Measurements from ENCODE around the gene GPR31.

The GPR31 gene

DNA sequence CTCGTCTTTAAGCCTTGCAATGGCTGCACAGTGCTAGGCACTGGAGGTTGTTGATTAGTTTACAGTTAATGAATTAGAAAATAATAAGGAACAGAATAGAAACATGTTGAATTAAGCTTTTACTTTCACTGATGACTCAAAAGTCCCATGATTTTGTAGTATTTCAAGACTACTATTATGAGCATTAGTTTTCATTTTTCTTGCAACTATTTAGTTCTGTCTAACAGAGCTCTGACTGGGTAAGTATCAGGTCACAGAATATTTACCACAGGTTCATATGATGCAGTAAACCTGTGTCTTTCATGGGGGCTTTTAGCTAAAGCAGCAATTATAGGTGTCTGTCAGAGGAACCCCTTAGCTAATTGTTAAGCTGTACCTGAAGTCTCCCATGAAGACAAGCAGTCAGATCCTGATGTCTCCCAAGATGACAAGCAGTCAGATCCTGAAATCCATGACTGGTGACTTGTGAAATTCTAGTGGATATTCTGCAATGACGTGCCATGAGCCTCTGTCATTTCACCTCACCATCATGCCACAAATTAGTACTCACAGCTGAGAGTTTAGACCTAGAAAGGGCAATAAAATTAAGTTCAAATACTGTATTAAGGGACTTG lies 8.2 kb upstream of the GPR31 start:
- no peak for DNase-seq (ENCODE audit: low spot score)

DNA sequence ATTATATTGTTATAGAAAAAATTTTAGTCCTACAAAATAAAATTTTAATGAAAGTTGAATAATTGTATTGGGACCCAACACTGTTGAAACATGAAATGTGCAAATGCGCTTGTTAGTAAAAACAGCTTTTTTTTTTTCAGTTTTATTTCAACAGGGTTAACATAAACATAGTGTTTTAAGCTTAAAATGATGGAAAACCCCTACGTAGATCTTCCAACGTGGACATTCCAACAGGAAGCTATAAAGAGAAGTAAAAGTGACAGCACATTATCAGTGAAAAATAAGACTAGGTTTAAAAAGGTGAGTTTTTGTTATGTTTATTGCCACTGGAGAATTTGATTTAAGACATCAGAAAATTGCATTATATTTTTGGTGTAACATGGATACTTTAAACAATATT lies 6.5 kb upstream of the GPR31 start:
- DNase-seq (ENCODE audit: low spot score), result no peak

DNA sequence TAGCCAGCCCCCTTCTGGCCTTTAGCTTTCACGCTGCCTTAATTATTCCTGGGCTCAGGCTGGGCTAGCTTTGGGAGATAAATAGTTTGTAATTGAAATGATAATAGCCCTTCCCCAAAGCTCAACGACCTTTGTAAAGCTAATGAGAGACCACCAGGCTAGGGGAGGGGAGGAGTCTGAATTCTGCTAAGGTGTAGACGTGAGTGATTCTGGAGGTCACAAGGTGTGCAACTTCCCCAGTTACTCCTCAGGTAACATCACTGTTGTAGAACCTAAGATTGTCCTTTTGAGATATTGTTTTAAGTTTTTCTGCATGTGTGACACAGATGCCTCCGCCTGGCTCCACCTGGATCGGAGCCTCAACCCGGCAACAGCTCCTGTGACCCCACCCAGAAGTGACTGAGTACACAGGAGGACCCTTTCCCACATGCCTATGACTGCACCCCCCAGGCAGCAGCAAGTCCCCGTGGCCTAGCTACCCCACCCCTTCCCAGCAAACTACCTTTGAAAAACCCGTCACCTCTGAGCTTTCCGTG lies 5.8 kb upstream of the GPR31 start:
- no peak for DNase-seq (ENCODE audit: low spot score)

DNA sequence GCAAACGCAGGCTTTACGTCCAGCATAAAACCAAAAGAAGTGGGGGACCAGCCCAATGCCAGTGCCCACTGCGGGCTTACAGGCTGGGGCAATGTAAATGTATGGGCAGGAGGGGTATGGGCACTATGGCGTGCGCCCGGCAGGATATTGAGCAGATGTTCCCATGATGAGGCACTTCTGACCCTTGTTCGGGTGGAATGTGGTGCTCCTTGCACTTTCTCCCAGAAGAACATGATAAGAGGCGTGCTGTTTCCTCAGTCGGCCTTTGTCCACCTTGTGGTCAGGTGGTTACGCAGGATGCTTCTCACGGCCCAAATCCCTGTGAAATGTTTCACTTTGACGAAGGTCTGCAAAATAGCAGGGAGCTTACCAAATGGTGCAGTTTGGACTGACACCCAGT lies 4.8 kb upstream of the GPR31 start:
- no peak for DNase-seq (ENCODE audit: low spot score)

DNA sequence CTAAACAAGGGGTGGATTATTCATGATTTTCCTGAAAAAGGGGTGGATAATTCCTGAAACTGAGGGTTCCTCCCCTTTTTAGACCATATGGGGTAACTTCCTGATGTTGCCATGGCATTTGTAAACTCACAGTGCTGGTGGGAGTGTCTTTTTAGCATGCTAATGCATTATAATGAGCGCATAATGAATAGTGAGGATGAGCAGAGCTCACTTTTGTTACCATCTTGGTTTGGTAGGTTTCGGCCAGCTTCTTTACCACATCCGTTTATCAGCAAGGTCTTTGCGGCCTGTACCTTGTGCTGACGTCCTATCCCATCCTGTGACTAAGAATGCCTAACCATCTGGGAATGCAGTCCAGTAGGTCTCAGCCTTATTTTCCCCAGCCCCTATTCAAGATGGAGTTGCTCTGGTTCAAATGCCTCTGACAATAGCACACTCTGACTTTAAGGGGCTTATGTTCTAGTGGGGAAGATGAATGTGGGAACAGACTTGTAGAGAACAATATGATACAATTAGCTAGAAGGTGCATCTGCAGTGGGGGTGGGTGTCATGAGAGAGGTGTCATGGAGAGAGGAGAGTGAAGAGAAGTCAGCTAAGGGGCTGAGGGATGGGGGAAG lies 4.2 kb upstream of the GPR31 start:
- no peak for DNase-seq (ENCODE audit: low spot score)

DNA sequence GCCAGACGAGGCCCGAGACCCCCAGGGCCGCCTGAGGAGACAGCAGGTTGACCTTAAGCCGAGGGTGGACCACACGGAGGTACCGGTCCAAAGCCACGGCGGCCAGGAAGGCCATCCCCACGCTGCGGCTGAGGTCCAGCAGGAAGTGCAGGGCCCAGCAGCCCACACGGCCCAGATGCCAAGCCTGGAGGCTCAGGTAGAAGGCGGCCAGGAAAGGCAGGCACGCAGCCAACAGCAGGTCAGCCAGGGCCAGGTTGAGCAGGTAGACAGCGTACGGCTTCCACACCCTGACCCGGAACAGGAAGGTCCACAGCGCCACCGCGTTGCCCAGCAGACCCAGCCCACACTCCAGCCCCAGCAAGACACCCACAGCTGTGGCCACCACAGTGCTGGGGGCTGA lies 366 bp downstream of the GPR31 start:
- no peak for DNase-seq (ENCODE audit: low spot score)

DNA sequence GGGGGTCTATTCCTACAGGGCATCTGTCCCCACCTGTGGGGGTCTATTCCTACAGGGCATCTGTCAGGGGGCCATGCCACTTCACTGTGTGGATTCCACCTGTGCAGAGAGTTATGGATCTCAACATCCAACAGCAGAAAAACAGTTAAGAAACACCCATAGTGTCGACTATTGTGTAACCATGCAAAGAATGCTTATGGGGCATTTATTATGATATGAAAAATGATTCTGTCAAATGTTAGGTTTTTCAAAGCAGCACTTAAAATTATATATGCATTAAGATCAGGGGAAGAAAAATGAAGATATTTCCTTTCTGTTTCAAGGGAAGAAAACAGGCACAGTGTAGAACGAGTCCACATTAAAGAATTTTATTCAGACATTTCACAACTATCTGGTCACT lies 2.9 kb downstream of the GPR31 start:
- DNase-seq (ENCODE audit: low spot score), result no peak

DNA sequence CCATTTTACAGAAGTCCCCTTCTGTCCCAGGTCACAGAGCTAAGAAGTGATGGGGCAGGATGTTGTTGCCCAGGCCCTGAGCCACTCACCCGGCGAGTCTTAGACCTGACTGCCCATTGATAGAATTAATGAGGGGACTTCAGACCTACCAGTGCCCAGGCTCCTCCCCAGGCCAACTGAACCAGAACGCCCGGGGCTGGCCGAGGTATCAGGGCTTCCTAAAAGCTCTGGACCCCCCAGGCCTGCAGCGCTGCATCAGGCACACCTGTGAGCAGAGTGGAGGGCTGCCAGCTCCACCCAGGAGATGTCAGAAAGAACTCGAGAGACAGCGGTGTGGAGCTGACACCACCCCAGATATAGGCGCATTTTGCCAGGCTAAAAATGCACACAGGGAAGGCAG lies 3.5 kb downstream of the GPR31 start:
- no peak for DNase-seq (ENCODE audit: low spot score)

DNA sequence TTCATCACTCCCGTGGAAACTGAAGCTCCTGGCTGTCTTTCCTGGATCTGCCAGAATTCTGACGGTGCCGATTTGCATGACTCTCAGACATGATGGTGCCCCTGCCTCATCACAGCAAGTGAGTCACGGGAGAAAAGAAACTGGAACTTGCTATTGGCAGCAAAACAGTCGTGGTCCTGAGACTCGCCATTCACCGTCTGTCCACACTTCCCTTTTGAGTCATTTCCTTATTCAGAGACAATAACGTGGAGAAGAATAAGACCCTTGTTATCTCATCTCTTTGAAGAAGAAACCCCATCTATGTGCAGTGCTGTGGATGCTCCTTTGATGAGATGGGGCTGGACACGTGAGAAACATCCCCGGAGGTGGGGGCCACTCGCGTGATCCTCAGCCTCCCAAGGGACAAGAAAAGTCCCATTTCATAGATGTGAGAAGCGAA lies 4.2 kb downstream of the GPR31 start:
- peak; percentile 16 for DNase-seq (ENCODE audit: low spot score)

DNA sequence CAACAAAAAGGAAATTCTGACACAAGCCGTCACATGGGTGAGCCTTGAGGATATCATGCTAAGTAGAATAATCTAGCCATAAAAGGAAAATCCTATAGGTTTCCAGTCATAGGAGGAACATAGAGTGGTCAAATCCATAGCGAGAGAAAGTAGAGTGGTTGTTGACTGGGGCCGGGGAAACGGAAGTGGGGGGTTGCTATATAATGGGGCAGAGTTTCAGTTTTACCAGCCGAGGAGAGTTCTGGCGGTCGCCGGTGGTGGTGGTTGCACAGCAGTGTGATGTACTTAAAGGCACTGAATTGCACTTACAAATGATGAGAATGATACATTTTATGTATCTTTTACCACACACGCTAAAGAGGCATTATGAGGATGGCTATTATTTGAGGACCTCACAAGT lies 4.9 kb downstream of the GPR31 start:
- DNase-seq (ENCODE audit: low spot score), result no peak

DNA sequence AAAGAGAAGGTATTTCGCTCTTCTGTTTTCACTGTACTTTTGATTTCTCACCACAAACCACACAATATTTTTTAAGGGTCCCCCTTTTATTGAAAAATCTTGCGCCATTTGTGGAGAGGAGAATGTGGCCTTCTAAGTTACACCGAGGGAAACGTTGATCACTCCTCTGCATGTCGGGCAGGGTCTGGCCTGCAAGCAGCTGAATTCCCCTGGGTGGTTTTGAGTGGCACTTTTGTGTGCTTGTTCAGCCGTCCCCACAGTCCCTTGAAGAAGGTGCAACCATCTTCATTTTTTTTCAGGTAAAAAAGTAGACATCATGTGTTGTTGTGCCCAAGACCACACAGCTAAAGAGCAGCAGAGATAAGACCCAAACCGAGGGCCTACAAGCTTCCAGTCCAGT lies 6.1 kb downstream of the GPR31 start:
- no peak for DNase-seq (ENCODE audit: low spot score)

DNA sequence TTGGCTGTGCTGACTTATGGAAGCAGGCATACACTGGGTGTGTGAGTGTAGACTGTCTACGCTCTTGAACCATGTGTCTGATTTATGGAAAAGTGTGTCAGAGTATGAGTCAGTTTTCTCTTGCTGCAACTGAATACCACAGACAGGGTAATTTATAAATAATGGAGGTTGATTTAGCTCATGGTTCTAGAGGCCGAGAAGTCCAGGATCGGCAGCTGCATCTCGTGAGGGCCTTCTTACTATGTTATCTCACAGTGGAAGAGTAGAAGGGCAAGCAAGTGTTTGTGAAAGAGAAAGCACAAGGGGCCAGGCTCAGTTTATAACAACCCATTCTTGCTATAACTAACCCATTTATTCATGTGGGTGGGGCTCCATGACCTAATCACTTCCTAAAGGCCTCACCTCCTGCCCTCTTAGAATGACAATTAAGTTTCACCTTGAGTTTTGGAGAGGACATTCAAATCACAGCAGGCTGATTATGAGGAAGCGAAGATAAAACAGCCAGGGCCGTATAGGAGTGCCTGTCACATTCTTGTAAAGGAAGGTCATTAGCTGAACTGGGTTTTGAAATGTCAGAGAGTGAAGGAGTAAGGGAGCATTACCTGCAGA lies 6.7 kb downstream of the GPR31 start:
- DNase-seq (ENCODE audit: low spot score), result no peak

DNA sequence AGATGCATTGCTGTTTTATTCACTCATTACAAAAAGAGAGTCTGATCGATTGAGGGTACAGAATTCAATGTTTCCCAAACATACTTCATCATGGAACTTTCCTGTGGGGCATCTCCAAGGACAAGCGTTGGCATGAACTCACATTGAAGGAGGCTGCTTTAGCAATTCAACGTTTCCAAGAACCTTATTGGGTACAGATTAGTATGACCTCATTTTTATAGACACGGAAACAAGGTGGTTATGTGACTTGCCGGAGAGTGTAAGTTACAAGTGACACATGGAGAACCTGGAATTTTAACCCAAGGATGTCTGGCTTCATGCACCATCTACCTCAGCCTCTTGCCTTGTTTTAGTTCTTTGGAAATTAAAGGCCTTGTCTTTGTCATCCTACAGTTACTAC lies 8.8 kb downstream of the GPR31 start:
- no peak for DNase-seq (ENCODE audit: low spot score)

DNA sequence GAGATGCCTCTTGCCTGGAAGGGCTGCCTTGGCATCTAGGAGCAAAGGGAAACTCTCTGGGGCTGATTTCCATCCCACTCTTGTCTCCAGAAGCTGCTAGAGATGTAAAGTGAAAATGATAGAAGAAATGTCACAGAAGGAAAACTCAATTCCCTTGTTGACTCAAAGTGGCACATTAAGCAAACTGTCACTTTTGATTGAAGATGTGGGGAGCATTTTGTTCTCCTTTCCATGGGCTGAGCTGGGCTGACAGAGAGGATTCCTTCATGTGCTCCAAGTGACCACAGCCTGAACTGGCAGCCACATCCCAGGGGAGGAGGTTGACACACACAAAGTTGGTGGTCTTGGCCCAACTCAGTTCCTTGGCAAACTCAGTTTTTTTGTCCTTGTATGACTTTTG lies 9.8 kb downstream of the GPR31 start:
- DNase-seq (ENCODE audit: low spot score), result no peak

DNA sequence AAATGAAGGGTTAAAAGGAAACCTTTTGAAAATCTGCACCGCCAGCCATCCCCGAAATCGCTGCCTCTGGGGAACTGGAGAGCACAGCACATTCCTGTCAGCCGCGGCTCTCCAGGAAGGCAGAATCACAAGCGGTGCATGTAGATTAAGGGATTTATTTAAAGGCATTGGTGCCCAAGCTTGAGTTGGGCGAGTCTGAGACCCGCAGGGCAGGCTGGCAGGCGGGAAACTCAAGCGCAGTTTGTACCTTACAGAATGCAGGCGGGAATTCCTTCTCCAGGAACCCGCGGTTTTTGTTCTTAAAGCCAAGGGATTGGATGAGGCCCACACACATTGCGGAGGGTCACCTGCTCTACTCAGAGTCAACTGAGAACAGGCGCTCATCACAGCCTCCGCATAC lies 10.8 kb downstream of the GPR31 start:
- DNase-seq (ENCODE audit: low spot score), result no peak

DNA sequence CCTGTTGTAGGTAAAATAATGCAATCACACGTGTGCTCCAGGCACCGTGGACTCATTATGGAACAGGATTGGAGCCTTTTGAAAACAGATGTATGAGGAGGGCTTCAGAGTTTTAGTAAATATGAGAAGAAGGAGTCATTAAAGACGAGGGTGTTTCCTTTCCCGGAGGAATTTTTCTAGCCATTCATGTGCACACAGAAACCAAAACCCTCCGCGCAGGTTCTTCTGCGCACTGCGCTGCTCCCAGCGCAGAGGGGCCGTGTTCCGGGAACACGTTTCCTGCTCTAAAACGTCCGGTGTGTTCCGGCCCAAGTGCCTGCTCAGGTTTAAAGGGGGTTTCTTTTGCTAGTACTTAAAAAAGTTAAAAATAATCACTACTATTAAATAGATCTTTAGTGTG lies 11.6 kb downstream of the GPR31 start:
- no peak for DNase-seq (ENCODE audit: low spot score)

DNA sequence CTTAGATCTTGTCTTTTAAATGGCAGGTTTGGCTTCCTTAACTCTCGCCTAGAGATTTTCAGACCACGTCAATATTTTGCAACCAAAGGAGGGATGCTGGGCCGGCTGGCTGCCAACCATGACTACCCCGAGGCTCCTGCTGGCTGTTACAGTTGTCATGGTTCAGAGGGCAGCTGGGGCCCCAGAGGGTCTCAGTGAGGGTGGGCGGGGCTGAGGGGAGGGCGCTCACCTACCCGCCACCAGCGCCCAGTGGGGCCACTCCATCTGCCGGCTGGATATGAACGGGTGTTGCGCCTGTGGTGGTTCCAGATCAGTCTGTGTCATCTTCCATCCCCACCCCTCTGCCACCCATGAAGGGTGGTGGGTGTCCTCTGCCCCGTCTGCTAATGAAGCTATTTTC lies 12.3 kb downstream of the GPR31 start:
- DNase-seq (ENCODE audit: low spot score), result no peak

DNA sequence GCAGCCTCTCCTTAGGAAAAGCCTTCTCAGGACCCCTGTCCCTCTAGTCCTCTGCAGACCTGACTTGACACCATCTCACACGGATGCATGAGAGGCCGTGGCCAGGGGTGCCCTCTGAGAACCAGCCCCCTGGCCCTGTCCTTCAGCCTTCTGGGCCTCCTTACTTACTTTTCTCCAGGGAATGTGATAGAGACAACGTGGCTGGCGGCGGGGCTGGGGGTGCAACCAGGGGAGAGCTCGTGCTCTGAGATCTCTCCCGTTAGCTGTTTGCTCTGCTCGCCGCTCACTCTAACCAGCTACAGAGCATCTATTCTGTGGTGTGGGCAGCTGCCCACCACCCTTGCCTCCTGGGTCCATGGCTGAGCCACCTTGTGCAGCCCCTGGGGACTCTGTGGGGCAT lies 14.7 kb downstream of the GPR31 start:
- DNase-seq (ENCODE audit: low spot score), result no peak

DNA sequence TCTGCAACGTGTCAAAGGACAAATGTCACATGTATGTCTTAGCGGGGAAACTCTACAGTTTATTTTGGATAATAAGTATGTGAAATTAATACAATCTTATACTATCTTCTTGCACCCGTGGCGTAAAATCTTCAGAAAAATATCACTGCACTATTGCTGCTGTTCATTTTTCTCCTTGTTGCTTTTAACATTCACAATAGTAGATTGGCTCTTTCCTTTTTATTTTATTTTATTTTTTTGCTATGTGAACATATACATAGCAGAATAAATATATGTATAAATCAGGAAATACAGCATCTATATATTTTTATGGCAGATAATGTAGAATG lies 15.4 kb downstream of the GPR31 start:
- no peak for DNase-seq (ENCODE audit: low spot score)

DNA sequence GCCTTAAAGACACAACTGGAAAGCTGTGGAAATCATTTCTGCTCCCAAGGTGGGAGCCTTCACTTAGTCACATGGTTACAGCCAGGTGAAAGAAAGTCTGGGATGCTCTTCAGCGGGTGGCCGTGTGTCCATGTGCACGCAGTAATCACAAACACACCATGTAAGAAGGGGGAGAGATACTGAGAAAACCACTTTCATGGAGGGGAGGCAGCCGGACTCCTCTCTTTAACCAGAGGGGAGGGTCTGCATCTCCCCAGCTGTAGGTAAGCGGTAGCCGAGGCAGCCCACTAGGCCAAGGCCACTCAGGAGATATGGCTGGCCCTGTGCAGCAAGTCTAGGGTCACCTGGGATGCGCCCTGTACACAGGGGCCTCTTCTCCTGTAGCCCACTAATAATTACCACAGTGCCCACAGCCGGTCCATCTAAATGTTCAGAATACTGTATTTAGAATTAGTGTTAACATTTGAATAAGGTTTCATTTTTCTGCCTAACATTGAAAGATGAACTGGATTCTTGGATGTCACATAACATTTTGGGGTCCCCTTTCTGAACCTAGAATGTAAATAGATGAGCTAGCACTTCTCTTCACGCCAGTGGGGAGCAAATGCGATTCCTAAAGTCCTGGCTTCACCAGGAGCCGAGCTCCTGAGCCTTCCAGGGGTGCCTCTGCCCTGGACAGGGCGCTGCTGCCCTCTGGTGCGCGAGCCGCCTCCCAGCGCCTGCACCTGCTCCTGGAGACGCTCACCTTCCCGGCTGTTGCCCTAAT lies 15.9 kb downstream of the GPR31 start:
- no peak for DNase-seq (ENCODE audit: low spot score)

DNA sequence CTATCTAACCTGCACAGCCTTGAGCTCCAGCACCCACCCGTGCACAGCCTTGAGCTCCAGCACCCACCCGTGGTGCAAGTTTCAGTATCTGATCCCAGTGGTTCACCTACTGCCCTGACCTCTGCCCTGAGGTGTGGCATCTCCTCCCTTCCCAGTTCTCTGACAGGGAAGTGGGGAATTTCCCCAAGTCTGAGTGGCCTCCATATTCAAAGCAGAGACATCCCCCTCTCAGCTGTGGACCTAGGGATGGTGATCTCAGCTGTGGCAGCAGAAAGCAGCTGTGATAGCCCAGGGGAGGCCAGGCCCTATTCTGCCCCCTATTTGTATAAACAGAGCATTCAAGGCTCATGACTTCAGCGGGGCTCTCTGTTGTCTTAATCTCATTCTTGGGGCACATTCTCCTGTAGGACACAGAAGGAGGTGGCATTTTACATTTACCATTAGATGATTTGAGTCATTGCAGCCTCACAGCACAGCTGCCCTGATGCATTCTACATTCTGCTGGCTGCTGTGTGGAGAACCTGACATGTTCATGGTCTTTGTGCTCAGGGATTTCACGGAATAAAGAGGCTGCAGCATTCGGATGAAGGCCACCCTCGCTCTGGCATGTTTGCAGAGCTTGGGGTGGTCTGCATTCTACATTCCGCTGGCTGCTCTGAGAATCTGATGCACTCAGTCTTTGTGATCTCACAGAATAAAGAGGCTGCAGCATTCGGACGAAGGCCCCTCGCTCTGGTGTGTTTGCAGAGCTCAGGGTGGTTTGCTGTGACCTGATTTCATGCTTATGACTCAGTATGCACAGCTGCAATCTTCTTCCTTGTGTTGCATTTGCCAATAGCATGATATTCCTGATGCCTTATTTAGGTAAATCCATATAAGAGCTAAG lies 16.9 kb downstream of the GPR31 start:
- DNase-seq (ENCODE audit: low spot score), result no peak

DNA sequence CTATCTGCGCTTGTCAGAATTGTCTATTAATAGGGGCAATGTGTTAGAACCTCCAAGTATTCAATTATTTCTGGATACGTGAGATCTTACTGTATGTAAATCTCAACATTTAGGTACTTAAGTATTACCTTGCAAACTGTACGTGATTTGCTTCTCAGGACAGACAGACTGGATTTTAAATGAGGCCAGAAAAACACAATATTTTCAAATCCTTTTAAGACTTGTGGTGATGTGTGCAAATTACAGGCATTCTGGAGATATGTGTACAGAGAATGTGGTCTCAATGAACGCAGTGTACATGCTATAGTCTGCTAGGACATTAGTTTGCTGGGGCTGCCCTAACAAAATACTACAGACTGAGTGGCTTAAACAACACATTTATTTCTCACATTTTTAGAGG lies 18.0 kb downstream of the GPR31 start:
- no peak for DNase-seq (ENCODE audit: low spot score)

Data from AG08396 (cell line).